GM12875 (cell line): Measurements from ENCODE around the gene KLK13.

Source experiments
- H3K4me3 ChIP-seq: one replicate; pipeline ENCODE4 v1.5.1; 2011; ENCODE audit warnings: low read depth, low read length, control low read depth
- TF ChIP-seq, protein P1 (sequence below): IDR thresholded peaks from 2 replicates; pipeline ENCODE4 v1.5.1; 2011; ENCODE audit warnings: low read depth, mild to moderate bottlenecking, control low read depth, inconsistent platforms, low read length, moderate library complexity, borderline replicate concordance; ENCODE audit not compliant: insufficient read depth

Gene KLK13

DNA sequence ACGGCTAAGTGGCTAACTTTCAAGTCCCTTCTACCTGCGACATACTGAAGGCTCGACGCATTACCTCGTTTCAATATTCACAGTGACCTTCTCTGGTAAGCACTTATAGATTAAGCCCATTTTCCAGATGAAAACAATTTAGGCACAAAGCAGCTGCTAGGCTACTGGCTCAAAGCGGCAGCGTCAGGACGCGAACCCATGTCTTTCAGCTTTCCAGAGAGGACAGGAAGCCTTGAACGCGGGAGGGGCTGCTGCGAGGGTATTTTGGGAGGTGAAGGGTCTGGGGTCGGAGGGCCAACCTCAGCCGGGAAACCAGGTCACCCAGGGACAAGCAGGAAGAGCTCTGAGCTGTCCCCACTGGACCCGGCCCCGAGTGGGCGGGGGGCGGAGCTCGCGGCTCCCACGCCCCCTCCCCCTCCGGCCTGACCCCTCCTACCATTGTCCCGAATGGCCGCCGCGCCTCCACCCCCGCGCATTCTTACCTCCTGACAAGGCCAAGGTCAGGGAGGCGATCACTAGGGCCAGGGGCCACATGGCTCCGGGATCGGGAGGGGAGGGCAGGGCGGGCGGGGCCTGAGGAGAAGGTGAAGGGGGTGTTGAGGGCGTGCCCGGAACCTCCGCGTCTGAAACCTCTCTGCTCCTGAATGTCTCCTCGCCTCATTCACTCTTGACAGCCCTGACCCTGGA is at the start of gene KLK13:
TSS of gene KLK13 (minus strand) at position 559 of the 687 bp plus-strand sequence. CDS start at position 534, 25 bp downstream.
- TF ChIP-seq, protein P1, sequence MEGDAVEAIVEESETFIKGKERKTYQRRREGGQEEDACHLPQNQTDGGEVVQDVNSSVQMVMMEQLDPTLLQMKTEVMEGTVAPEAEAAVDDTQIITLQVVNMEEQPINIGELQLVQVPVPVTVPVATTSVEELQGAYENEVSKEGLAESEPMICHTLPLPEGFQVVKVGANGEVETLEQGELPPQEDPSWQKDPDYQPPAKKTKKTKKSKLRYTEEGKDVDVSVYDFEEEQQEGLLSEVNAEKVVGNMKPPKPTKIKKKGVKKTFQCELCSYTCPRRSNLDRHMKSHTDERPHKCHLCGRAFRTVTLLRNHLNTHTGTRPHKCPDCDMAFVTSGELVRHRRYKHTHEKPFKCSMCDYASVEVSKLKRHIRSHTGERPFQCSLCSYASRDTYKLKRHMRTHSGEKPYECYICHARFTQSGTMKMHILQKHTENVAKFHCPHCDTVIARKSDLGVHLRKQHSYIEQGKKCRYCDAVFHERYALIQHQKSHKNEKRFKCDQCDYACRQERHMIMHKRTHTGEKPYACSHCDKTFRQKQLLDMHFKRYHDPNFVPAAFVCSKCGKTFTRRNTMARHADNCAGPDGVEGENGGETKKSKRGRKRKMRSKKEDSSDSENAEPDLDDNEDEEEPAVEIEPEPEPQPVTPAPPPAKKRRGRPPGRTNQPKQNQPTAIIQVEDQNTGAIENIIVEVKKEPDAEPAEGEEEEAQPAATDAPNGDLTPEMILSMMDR: no peak
- H3K4me3 ChIP-seq: no peak within 1 kb of the TSS

GRCh38 chr19:51114087-51114729 is 49.3 kb upstream of the KLK13 start:
- no peak overlapping the region for H3K4me3 ChIP-seq
- TF ChIP-seq, protein P1: no peak

- H3K4me3 ChIP-seq: no peak overlapping the region
- TF ChIP-seq, protein P1: peak; percentile 33; the same call in 1 of the 2 replicates
These were observed 46.7 kb upstream of the KLK13 start for GRCh38 chr19:51111606-51112005.

DNA sequence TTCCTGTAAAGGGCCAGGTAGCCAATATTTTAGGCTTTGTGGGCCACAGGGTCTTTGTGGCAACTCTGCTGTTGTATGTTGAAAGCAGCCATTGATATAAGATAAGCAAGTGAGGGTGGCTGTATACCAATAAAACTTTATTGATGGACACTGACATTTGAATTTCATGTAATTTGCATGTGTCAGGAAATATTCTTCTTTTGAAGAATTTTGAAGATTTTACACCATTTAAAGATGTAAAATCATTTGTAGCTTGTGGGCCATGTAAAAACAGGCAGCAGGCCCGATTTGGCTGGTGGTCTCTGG is 45.7 kb upstream of the KLK13 start:
- TF ChIP-seq, protein P1: no peak
- no peak overlapping the region for H3K4me3 ChIP-seq

- TF ChIP-seq, protein P1: no peak
- peak overlapping the region; percentile 39 for H3K4me3 ChIP-seq
These were observed 43.9 kb upstream of the KLK13 start for GRCh38 chr19:51108805-51109146.

DNA sequence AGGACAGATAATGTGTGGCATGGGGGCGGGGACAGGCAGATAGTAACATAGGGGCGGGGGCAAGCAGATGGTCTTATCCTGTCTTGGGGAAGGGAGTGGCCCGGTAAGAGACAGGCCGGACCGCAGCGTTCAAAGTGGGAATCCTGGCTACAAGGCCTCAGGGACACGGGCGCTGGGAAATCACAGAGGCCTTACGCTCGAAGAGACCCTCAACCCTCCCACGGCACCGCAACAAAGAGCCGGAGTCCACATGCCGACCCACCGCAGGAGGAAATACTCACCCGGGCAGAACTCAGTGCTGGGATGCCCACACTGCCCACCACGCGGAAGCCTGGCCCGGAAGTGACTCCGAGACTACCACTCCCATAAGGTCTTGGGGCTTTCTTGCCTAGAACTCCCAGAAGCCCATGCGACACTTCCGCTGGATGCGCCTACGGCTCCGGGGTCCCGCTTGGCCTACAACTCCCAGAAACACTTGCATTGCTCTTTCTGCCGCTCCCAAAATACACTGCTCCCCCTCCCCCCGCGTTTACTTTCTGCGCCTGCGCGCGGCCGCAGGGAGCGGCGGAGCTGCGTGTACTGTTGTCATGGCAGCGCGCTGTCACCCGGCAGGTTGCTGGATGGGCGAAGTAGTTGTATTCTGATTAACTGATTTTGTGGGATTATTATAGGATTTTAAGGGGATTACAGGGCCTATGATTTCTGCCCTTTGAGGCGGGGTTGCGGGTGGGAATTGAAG is 43.3 kb upstream of the KLK13 start, which contains the start of gene CTU1:
TSS of gene CTU1 (minus strand) at position 344 of the 739 bp plus-strand sequence. CDS start 3,840 bp downstream, outside the sequence.
- peak within 1 kb of the TSS; percentile 97 for H3K4me3 ChIP-seq
- TF ChIP-seq, protein P1: no peak
